ENCODE measurements around the gene CREB5.
A peak's percentile ranks its signal among the peaks of the same experiment; 100 is the strongest.

Gene CREB5

DNA sequence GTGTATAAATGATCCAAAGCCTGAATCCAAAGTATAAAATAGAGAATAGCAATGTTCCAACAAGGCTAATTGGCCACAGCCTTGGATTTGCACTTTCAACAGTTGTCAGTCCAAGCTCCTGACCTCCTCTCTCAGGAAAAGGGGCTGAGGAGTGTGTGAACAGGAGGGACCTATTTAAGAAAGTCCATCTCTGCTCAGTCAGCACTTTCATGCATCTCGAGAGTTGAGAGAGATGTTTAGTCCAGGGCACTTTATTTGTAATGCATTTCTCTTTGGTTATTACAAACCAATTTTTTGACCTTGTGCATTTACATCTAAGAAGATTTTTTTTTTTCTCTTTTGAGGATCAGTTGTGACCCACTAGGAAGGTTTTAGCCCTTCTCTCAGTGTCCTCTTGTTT, 244.2 kb downstream of the CREB5 start:
- no peak overlapping the region for H3K27ac ChIP-seq
- TF ChIP-seq, protein P1, sequence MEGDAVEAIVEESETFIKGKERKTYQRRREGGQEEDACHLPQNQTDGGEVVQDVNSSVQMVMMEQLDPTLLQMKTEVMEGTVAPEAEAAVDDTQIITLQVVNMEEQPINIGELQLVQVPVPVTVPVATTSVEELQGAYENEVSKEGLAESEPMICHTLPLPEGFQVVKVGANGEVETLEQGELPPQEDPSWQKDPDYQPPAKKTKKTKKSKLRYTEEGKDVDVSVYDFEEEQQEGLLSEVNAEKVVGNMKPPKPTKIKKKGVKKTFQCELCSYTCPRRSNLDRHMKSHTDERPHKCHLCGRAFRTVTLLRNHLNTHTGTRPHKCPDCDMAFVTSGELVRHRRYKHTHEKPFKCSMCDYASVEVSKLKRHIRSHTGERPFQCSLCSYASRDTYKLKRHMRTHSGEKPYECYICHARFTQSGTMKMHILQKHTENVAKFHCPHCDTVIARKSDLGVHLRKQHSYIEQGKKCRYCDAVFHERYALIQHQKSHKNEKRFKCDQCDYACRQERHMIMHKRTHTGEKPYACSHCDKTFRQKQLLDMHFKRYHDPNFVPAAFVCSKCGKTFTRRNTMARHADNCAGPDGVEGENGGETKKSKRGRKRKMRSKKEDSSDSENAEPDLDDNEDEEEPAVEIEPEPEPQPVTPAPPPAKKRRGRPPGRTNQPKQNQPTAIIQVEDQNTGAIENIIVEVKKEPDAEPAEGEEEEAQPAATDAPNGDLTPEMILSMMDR (conservative IDR thresholded peaks at IDR 0.05): no peak

DNA sequence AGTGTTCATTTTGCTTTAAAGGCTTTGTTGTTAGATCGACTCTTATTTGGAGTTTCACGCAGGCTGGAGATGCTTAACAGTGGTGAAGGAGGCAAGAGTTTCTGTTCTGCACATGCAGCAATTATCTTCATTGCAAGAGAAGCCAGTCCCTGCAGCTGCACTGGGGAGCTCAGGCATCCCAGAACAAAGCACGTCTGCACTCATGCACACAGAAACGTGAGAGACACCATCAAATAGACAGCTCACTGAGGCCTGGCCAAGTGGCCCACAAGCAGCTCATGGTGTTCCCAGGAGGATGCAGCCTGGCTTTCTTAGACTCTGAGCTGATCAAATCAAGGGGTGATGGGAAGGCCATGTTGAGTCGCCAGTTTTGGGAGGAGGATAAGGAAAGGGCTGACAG, 246.1 kb downstream of the CREB5 start:
- TF ChIP-seq, protein P1 (conservative IDR thresholded peaks at IDR 0.05): no peak
- H3K27ac ChIP-seq: no peak overlapping the region

DNA sequence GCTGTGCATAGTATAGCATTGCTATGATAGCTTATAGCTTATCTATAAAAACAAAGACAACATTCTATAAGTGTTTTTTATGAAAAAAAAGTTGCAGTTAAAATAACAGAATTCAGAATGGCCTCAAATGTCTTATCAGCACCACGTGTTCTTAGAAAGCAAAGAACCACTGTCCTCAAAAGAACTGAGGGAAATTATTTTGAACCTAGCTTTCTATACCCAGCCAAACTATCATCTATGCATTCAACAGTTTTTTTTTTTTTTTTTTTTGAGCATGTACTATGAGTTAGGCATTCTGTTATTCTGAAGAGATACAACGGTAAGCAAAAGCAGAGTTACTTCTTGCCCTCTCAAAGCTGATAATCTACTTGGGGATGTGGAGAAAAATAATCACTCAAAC, 247.8 kb downstream of the CREB5 start:
- TF ChIP-seq, protein P1 (conservative IDR thresholded peaks at IDR 0.05): no peak
- H3K27ac ChIP-seq: no peak overlapping the region

DNA sequence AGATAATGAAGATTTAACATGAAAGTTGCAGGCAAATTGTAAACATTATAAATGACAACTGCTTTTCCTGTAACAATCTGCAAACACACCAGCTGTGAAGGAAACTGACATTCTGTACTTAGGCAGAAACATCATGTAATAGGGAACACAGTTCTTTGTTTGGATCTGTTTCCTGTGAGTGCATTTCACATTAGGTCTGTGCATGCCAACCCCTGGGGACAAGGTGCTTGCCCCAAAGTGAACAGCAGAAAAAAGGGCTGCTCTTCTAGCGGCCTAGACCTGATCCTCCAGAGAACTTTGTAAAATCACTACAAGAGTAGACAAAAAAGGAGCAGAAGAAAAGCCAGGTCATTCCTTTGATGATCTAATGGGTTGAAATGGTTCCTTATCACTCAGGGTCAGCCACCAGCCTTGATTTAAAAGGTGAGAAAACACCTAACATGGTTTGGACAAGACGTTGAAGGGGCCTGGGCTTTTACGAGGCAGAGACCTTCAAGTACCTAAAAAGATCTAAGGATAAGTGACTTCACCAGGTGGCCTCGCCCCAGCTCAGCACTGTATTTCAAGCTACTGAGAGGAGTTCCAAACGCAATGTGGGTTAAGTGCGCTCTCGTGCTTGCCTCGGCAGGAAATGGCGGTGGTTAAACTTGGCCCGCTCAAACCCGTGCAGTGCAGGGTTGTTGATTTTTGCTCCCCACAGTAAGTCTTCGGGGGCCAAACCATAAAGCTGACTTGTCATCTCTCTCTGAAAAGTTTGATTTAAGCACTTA, 249.7 kb downstream of the CREB5 start:
- H3K27ac ChIP-seq: peak overlapping the region; percentile 2; the same call in 1 of the 2 replicates
- TF ChIP-seq, protein P1 (conservative IDR thresholded peaks at IDR 0.05): no peak

DNA sequence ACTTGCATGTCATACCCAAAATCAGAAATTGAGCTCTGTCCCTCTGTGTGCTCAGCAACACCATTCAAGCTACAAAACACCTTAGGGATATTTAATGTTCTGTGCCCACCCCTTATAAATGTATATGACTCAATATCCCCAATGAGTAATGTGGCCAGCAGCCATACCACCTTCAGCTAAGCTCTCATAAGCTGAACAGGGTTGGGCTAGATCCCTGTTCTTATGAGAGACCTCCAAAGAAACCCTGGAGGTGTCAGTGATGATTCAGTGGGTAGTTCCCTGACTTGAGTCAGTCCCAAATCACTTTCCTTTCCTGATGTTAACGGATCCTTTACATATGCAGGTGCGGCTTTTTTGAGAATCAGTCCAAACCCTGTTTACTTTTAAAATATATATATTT, 253.8 kb downstream of the CREB5 start:
- TF ChIP-seq, protein P1 (conservative IDR thresholded peaks at IDR 0.05): no peak
- H3K27ac ChIP-seq: no peak overlapping the region

DNA sequence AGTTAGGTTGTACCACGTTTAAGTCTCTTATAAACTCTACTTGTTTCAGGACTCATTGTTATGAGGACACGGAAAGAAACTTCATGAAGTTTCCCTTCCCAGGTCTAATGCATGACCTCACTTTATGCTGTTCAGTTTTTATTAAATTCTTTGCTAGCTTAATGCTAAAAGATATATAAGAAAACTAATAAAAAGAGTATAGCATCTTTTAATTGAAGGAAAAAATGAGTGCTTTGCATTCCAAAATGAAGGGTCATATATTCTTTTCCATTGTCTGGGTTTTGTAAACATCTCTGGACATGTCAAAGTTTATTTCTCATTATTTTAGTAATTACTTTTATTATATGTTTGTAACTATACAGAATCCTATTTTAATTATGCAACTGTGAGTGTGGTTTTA, 255.8 kb downstream of the CREB5 start:
- no peak overlapping the region for H3K27ac ChIP-seq
- TF ChIP-seq, protein P1 (conservative IDR thresholded peaks at IDR 0.05): no peak

DNA sequence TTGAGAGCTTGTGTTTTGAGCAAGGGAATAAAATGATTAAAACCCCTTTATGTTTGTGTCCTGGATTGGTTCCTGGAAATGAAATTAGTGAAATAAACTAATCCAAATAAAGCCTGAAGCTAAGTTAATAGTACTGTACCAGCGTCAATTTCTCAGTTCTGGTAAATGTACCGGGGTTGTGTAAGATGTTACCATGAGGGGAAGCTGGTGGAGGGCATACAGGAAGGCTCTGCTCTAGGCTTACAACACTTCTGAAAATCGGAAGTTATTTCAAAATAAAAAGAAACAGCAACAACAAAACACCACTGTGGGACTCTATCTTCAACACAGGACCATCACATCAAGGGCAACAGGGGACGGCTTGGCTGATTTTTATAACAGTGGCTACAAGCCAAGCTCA, 257.0 kb downstream of the CREB5 start:
- peak overlapping the region; percentile 14; the same call in 1 of the 2 replicates for H3K27ac ChIP-seq
- TF ChIP-seq, protein P1 (conservative IDR thresholded peaks at IDR 0.05): no peak

Measured in VCaP (cell line).